ENCODE measurements around the gene SPNS2. TPM values are rescaled to one million over a fixed set of nuclear protein-coding genes. Genes with fewer than 3 reads are reported as not detected.

The SPNS2 gene
- total RNA-seq, 1 experiment from 2014 or later: 0.33 TPM

GRCh38 chr17:4548061-4548461 lies 49.4 kb downstream of the SPNS2 start:
- Histone ChIP-seq H4K8ac (replicated peaks; ENCODE audit: insufficient read length, low read depth, low read length) (no peak overlapping the region), H3K56ac (ENCODE audit: insufficient read length, low read depth, low read length) (no peak overlapping the region), H3K14ac (ENCODE audit: insufficient read depth, low read length) (no peak overlapping the region), H3T11ph (ENCODE audit: low read length) (no peak overlapping the region), H2BK120ac (ENCODE audit: low read depth, low read length, poor library complexity, severe bottlenecking) (no peak overlapping the region), H4K5ac (ENCODE audit: insufficient read length, low read depth, low read length) (no peak overlapping the region), H3K4me2 (ENCODE audit: insufficient read depth, insufficient read length, low read length) (no peak overlapping the region), H3K9ac (ENCODE audit: extremely low read depth, insufficient read length, low read length) (no peak overlapping the region), H2BK15ac (ENCODE audit: low read depth, low read length) (no peak overlapping the region), H2BK5ac (ENCODE audit: insufficient read length, low read length) (no peak overlapping the region), H3K4ac (ENCODE audit: low read depth, low read length) (no peak overlapping the region), H4K20me1 (ENCODE audit: control insufficient read depth, insufficient read depth, insufficient read length) (peaks cover 3% of the 10 kb centered on the region), H3K4me1 (ENCODE audit: insufficient read depth, low read length) (no peaks in the 10 kb centered on the region), H2BK20ac (ENCODE audit: low read depth, low read length, poor library complexity, severe bottlenecking) (no peak overlapping the region), H3K23ac (ENCODE audit: insufficient read length, low read depth, low read length) (no peak overlapping the region), H3K18ac (ENCODE audit: insufficient read length, low read depth, low read length) (no peak overlapping the region), H3K27me3 (ENCODE audit: insufficient read depth, low read length) (no peaks in the 10 kb centered on the region), H3K79me1 (ENCODE audit: insufficient read depth, low read depth, low read length, poor library complexity, severe bottlenecking) (no peaks in the 10 kb centered on the region), H3K79me2 (ENCODE audit: insufficient read depth, low read length) (no peaks in the 10 kb centered on the region), H3K9me3 (ENCODE audit: control insufficient read depth, low read depth, low read length) (no peaks in the 10 kb centered on the region), H2BK12ac (ENCODE audit: insufficient read length, low read depth, low read length) (no peak overlapping the region), H3K23me2 (ENCODE audit: insufficient read length, low read depth, low read length, poor library complexity, severe bottlenecking) (no peaks in the 10 kb centered on the region), H4K91ac (ENCODE audit: insufficient read length, low read depth, low read length) (no peak overlapping the region), H2AFZ (ENCODE audit: low read length) (no peak overlapping the region), H3K27ac (ENCODE audit: insufficient read length, low read depth, low read length) (no peak overlapping the region), H2AK5ac (ENCODE audit: insufficient read length, low read length) (no peak overlapping the region)
- H3K27me3 Mint-ChIP-seq (ENCODE audit: low read depth): no peaks in the 10 kb centered on the region
- no peak for TF ChIP-seq CTCF (conservative IDR thresholded peaks at IDR 0.05)
- peak overlapping the region in 1 of 3 experiments; percentile 53; a peak in 1 of 7 replicates for H3K27ac Mint-ChIP-seq
- H3K4me3 Mint-ChIP-seq: no peak overlapping the region
- DNase-seq: peak; percentile 32
- no CpG with 5 or more reads among the region's 18 CpGs for WGBS (ENCODE audit: extremely low coverage, insufficient read length, low lambda C conversion rate)
- H3K36me3 Mint-ChIP-seq (ENCODE audit: insufficient read depth in 1 of 3, low read depth in 3 of 3): peaks cover 42 to 86% (median 75%) of the 10 kb centered on the region in 3 experiments; a peak in 6 of 7 replicates
- no peaks in the 10 kb centered on the region for H3K9me3 Mint-ChIP-seq
- peaks cover 0 to 2% of the 10 kb centered on the region in 2 experiments; a peak in 2 of 4 replicates for H3K4me1 Mint-ChIP-seq
